ENCODE results near the gene SCUBE1.
A peak's percentile ranks its signal among the peaks of the same experiment; 100 is the strongest.

The SCUBE1 gene

GRCh38 chr22:43159484-43160178 lies 183.5 kb downstream of the SCUBE1 start:
- H3K4me3 ChIP-seq (ENCODE audit: low read depth, low read length), result no peak overlapping the region
- peak; percentile 25 for DNase-seq (ENCODE audit: low read depth)
- peak; percentile 33 for TF ChIP-seq CTCF (IDR thresholded peaks at IDR 0.05; ENCODE audit: insufficient read depth, low read depth, low read length, missing control alignments)

GRCh38 chr22:43158778-43159483 lies 184.2 kb downstream of the SCUBE1 start:
- no peak overlapping the region for H3K4me3 ChIP-seq (ENCODE audit: low read depth, low read length)
- DNase-seq (ENCODE audit: low read depth), result no peak
- no peak for TF ChIP-seq CTCF (IDR thresholded peaks at IDR 0.05; ENCODE audit: insufficient read depth, low read depth, low read length, missing control alignments)

GRCh38 chr22:43157874-43158546 lies 185.2 kb downstream of the SCUBE1 start:
- DNase-seq (ENCODE audit: low read depth), result no peak
- no peak overlapping the region for H3K4me3 ChIP-seq (ENCODE audit: low read depth, low read length)
- TF ChIP-seq CTCF (IDR thresholded peaks at IDR 0.05; ENCODE audit: insufficient read depth, low read depth, low read length, missing control alignments), result no peak

GRCh38 chr22:43156413-43156812 lies 186.8 kb downstream of the SCUBE1 start:
- no peak for DNase-seq (ENCODE audit: low read depth)
- H3K4me3 ChIP-seq (ENCODE audit: low read depth, low read length), result no peak overlapping the region
- no peak for TF ChIP-seq CTCF (IDR thresholded peaks at IDR 0.05; ENCODE audit: insufficient read depth, low read depth, low read length, missing control alignments)

GRCh38 chr22:43155789-43156188 lies 187.4 kb downstream of the SCUBE1 start:
- no peak for DNase-seq (ENCODE audit: low read depth)
- TF ChIP-seq CTCF (IDR thresholded peaks at IDR 0.05; ENCODE audit: insufficient read depth, low read depth, low read length, missing control alignments), result no peak
- no peak overlapping the region for H3K4me3 ChIP-seq (ENCODE audit: low read depth, low read length)

- TF ChIP-seq CTCF (IDR thresholded peaks at IDR 0.05; ENCODE audit: insufficient read depth, low read depth, low read length, missing control alignments), result no peak
- DNase-seq (ENCODE audit: low read depth), result no peak
- no peak overlapping the region for H3K4me3 ChIP-seq (ENCODE audit: low read depth, low read length)
Measured at GRCh38 chr22:43154887-43155536, 188.2 kb downstream of the SCUBE1 start.
